Erythroblast (primary cell): ENCODE measurements around the gene MCM9.

ENCODE experiments used
- DNase-seq, 2 experiments: peaks; one replicate each; lab custom pipeline; 2025; lab: John Stamatoyannopoulos, UW
- GATA1 ChIP-seq: IDR thresholded peaks from 2 replicates; pipeline ENCODE4 v1.6.1; 2011; ENCODE audit warnings: low read depth, mild to moderate bottlenecking, control low read depth, low read length, moderate library complexity
- POLR2A ChIP-seq: IDR thresholded peaks from 2 replicates; pipeline ENCODE4 v1.6.1; 2011; ENCODE audit warnings: mild to moderate bottlenecking, low read length

MCM9 gene

GRCh38 chr6:118934461-118935330, at the start of gene MCM9:
MCM9 (minus strand) TSS chr6:118935159; CDS start chr6:118931723, 3,436 bp downstream.
- TF ChIP-seq GATA1: no peak
- TF ChIP-seq POLR2A: peak; percentile 88
- DNase-seq: peak; percentile 94 to 95

DNA sequence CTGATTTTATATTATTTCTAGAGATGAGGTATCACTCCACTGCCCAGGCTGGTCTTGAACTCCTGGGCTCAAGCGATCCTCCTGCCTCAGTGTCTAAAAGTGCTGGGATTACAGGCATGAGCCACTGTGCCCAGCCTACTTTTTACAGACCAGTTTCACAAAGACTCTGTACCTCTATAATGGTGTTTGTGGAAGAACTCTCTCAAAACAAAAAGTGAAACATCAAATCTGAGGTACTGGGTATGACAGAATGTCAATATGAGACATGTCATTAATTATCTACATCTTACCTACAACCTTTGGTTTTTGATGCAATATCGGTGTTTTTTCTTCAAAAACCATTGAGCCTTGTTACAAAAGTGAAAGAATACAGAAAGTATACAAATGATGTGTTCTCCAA, 49.4 kb upstream of the MCM9 start:
- DNase-seq: no peak
- TF ChIP-seq POLR2A (no peak), GATA1 (no peak)

DNA sequence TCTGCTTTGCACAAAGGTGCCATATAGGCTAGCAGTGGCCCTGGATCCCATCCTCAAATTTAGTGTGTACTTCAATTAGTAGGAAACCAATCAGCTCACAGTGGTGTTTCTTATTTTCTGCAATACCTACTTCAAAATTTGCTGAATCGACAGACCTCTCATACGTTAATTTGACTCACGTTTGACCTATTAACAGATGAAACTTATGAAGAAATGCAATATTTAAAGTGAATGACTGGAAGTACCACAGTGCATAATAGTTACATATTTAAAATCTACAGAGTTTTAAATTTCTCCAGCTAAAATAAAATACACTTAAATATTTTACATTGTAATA, 47.6 kb upstream of the MCM9 start:
- TF ChIP-seq GATA1 (no peak), POLR2A (no peak)
- no peak for DNase-seq

GRCh38 chr6:118981884-118982574, 47.1 kb upstream of the MCM9 start:
- no peak for DNase-seq
- TF ChIP-seq POLR2A (no peak), GATA1 (no peak)

DNA sequence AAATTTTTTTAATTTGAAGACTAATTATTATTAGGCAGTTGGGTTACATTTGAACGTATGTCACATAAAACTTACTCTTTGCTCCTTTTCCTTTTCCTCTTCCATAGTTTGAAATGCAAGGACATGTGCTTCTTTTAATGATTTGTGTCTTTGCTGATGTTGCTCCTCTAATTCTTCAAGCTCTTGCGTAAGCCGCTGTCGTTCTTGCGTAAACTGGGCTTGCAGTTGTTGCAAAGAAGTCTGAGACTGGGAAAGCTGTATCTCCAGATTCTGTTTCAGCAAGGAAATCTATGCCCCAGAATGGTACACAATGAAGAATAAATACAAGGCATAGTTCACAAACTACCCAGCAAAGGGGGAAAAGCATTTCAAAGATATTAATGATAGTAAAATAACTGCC, 45.1 kb upstream of the MCM9 start:
- peak; percentile 4 to 42 for DNase-seq
- TF ChIP-seq GATA1: no peak
- no peak for TF ChIP-seq POLR2A

DNA sequence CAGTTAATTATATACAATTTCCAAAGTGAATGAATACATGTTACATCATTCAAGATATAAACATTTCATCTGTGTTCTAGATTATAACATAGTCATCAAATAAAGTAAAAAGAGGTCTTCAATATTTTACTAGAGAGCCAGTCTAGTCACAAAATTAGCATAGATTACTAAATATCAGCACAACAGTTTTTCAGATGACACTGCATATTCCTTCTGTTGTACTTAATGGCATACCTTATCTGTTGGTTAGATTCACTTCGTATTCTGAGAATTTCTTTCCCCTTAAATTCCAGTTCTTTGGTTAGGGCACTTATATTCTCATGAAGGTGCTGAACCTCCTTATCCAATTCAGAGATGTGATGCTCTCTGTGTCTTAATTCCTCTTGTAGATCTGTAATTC, 39.8 kb upstream of the MCM9 start:
- DNase-seq: peak; percentile 48 to 54
- TF ChIP-seq GATA1 (no peak), POLR2A (no peak)

- no peak for DNase-seq
- TF ChIP-seq POLR2A: no peak
- no peak for TF ChIP-seq GATA1
These were observed 36.7 kb upstream of the MCM9 start for GRCh38 chr6:118971682-118972081.

DNA sequence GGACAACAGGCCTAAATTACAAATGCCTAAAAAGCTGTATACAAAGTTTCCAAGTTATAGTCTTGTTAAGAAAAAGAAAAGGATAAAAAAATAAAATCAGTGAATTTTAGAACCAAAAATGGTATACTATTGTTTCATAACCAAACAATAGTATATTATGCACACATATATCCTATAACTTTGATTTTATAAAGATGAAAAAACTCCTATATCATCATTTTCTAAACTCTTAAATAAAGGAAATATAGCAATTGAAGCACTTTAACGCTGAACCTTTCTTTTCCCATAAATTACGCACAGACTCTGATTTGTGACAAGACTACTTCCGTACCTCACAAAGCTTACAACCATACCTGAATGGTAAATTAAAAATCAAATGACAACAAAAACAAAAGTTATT, 35.9 kb upstream of the MCM9 start:
- DNase-seq: no peak
- no peak for TF ChIP-seq POLR2A
- TF ChIP-seq GATA1: no peak

DNA sequence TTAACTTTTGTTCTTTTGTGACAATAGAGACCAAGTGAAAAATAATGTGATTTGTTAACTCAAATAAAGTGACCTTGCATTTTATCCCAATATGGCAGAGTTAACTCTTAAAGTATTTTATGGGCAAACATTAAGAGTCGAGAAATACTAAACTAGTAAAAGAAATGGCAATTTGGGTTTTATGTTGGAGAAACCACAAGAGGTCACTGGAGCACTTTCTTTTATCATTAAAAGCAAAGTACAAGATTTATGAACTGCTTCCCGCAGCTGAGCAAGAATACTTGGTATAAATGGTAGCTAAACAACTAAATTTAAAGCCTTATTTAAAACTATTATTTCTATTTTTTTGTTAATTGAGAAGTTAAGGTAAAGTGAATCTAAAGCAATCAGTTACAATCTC, 33.5 kb upstream of the MCM9 start:
- TF ChIP-seq POLR2A (no peak), GATA1 (no peak)
- DNase-seq: peak; percentile 48 to 63

GRCh38 chr6:118967239-118967638, 32.3 kb upstream of the MCM9 start:
- TF ChIP-seq GATA1 (no peak), POLR2A (no peak)
- no peak for DNase-seq

DNA sequence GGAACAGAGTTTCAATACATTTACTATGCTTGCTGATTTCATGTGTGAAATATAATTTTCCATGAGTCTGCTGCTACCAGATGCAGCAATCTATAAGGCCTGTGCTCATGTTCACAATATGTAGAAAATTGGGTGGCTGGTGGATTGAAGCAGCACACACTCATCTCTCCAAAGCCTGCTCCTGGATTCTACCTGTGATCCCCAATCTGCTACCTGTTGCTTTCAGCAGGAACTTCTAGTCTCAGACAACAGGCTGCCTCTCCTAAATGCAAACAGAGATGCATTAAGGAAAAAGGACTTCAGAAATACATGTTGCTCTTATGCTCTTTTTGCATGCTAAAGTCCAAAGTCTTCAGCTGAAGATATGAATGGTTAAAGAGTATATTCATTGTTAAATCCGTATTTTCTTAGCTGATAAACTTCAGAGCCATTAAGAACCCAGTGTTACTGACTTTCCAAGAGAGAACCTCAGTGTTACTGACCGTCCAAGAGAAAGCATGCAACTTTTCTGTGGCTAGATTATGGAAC, 30.9 kb upstream of the MCM9 start:
- TF ChIP-seq POLR2A (no peak), GATA1 (no peak)
- no peak for DNase-seq

GRCh38 chr6:118965371-118965770, 30.4 kb upstream of the MCM9 start:
- DNase-seq: no peak
- no peak for TF ChIP-seq GATA1
- TF ChIP-seq POLR2A: no peak

DNA sequence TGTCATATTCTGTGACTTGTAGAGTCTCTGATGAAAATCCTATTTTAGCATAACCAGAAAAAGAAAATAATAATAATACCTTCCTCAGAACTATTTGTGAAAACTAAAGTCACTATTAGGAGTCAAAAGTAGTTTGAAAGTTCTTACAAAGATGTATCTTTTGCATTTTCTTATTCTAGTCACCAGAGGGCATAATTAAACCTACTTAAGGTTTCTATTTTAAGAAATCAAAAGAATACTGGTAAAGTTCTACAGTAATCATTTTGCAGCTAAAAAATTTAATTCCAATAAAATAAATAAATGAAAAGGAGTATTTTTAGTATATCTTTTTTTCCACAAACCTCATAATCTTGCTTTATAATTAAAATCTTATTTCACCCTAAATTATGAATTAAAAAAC, 28.0 kb upstream of the MCM9 start:
- TF ChIP-seq POLR2A: no peak
- TF ChIP-seq GATA1: no peak
- DNase-seq: peak; percentile 4 to 7

DNA sequence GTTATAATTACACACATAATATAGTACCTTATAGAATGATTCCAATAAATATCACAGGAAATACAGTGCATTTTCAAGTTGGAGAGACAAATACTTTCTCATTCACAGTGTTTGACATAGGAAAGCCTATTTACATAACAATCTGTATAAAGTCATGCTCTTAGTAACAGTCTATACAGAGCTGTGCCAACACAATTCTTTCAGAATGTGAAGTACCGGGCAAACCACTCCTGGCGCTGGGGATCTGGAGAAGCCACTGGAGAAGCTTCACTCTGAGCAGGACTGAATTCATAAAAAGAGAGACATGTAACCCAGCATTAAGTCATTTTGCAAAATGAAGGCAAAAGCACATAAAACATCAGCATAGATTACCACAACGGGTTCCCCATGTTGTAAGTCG, 24.9 kb upstream of the MCM9 start:
- no peak for DNase-seq
- TF ChIP-seq GATA1: no peak
- no peak for TF ChIP-seq POLR2A
